GM12872 (cell line): ENCODE measurements around the gene AKAP13.

ENCODE experiments used
- CTCF ChIP-seq: IDR thresholded peaks from 3 replicates; pipeline ENCODE4 v1.5.1; 2011; ENCODE audit warnings: low read depth, mild to moderate bottlenecking, low read length, moderate library complexity; ENCODE audit not compliant: insufficient read depth

AKAP13 gene

GRCh38 chr15:85707519-85708338 lies 327.3 kb downstream of the AKAP13 start:
- no peak for TF ChIP-seq CTCF

GRCh38 chr15:85708402-85708941 lies 328.1 kb downstream of the AKAP13 start:
- TF ChIP-seq CTCF: no peak

GRCh38 chr15:85709250-85709649 lies 328.8 kb downstream of the AKAP13 start:
- TF ChIP-seq CTCF: no peak

GRCh38 chr15:85710340-85710842 lies 330.0 kb downstream of the AKAP13 start:
- TF ChIP-seq CTCF: no peak

- TF ChIP-seq CTCF: no peak
These were observed 331.3 kb downstream of the AKAP13 start for GRCh38 chr15:85711580-85712192.

- TF ChIP-seq CTCF: no peak
These were observed 335.9 kb downstream of the AKAP13 start for GRCh38 chr15:85716261-85716660.

GRCh38 chr15:85717212-85717611 lies 336.8 kb downstream of the AKAP13 start:
- no peak for TF ChIP-seq CTCF
